IMR-90 (cell line): ENCODE measurements around the gene ATG9B.

Experiments used
- CEBPB ChIP-seq: IDR thresholded peaks from 2 replicates; pipeline ENCODE4 v1.6.1; 2012; ENCODE audit warnings: low read depth, low read length, improper control_type of control experiment
- CHD1 ChIP-seq: IDR thresholded peaks from 2 replicates; pipeline ENCODE4 v1.6.1; 2012; ENCODE audit warnings: low read depth, low read length, improper control_type of control experiment
- MXI1 ChIP-seq: IDR thresholded peaks from 2 replicates; pipeline ENCODE4 v1.6.1; 2012; ENCODE audit warnings: low read depth, mild to moderate bottlenecking, low read length, moderate library complexity, borderline replicate concordance
- RAD21 ChIP-seq: IDR thresholded peaks from 2 replicates; pipeline ENCODE4 v1.6.1; 2012; ENCODE audit warnings: low read length, improper control_type of control experiment
- RCOR1 ChIP-seq: IDR thresholded peaks from 2 replicates; pipeline ENCODE4 v1.6.1; 2012; ENCODE audit warnings: mild to moderate bottlenecking, low read length, improper control_type of control experiment; ENCODE audit not compliant: insufficient replicate concordance
- TF ChIP-seq, protein P1 (sequence below): conservative IDR thresholded peaks from 2 replicates; pipeline ENCODE4 v1.5.1; 2012; ENCODE audit warnings: mild to moderate bottlenecking, low read depth, low read length, improper control_type of control experiment

DNA sequence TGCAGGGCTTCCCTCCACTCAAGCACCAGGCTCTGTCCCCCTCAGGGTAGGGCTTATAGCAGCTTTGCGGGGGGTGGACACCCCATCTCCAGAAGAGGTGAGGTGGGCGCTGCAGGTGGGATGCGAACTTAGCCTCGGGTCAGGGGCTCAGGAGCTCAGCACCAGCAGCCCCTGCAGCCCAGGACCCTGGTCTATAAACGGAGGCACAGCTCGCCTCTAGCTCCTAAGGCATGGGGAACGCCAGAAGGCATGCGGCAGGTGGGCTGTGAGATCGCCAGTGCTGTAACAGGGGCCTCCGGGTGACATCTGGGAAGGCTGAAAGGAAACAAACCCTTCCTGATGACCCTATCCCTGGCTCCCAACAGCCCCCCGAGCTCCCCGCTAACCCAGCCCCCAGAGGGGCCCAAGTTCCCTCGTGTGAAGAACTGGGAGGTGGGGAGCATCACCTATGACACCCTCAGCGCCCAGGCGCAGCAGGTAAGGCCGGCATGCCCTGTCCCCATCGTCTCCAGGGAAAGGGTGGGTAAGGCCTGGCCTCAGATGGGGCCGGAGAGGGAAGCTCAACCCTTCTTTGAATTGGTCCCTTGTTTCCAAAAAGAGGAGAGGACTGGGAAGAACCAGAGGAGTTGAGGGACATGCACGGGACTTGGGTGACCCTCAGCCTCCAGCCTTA lies 29.3 kb downstream of the ATG9B start:
- TF ChIP-seq, protein P1, sequence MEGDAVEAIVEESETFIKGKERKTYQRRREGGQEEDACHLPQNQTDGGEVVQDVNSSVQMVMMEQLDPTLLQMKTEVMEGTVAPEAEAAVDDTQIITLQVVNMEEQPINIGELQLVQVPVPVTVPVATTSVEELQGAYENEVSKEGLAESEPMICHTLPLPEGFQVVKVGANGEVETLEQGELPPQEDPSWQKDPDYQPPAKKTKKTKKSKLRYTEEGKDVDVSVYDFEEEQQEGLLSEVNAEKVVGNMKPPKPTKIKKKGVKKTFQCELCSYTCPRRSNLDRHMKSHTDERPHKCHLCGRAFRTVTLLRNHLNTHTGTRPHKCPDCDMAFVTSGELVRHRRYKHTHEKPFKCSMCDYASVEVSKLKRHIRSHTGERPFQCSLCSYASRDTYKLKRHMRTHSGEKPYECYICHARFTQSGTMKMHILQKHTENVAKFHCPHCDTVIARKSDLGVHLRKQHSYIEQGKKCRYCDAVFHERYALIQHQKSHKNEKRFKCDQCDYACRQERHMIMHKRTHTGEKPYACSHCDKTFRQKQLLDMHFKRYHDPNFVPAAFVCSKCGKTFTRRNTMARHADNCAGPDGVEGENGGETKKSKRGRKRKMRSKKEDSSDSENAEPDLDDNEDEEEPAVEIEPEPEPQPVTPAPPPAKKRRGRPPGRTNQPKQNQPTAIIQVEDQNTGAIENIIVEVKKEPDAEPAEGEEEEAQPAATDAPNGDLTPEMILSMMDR = no peak
- TF ChIP-seq CEBPB = no peak
- no peak for TF ChIP-seq RAD21
- TF ChIP-seq MXI1 = no peak
- TF ChIP-seq CHD1 = no peak
- TF ChIP-seq RCOR1 = no peak
